ENCODE measurements around the gene ANKRD44.

GRCh38 chr2:197030090-197030489 lies 280.5 kb downstream of the ANKRD44 start:
- TF ChIP-seq EZH2phosphoT487 (IDR thresholded peaks at IDR 0.05; ENCODE audit: insufficient read depth, low read depth) = no peak
- TF ChIP-seq EZH2 (IDR thresholded peaks at IDR 0.05; ENCODE audit: insufficient read depth, poor library complexity, severe bottlenecking) = no peak
